Nephron (organoid): Measurements from ENCODE around the gene LSR.
"Not testable (repeated sequence)": the region's sequence is repeated elsewhere in the genome, so short reads cannot be mapped to it uniquely, and the experiment has no call there.

ENCODE experiments used
- H3K27ac Mint-ChIP-seq, 3 experiments: 2 replicates each; pipeline ENCODE4 v1.8.0; 2020; ENCODE audit warnings: mixed read lengths in 3 of 3, mild to moderate bottlenecking in 2 of 3, moderate library complexity in 1 of 3
- H3K27me3 Mint-ChIP-seq: 2 replicates; pipeline ENCODE4 v1.8.0; 2021; ENCODE audit warnings: low read depth, mild to moderate bottlenecking, moderate library complexity, mixed read lengths
- H3K36me3 Mint-ChIP-seq: 2 replicates; pipeline ENCODE4 v1.8.0; 2020; ENCODE audit warnings: low read depth, mixed read lengths
- H3K4me1 Mint-ChIP-seq: 2 replicates; pipeline ENCODE4 v1.8.0; 2020; ENCODE audit warnings: mixed read lengths
- H3K4me3 Mint-ChIP-seq, 3 experiments: 2 replicates each; pipeline ENCODE4 v1.8.0; 2020; ENCODE audit warnings: mild to moderate bottlenecking in 3 of 3, mixed read lengths in 3 of 3, moderate library complexity in 2 of 3
- H3K9me3 Mint-ChIP-seq: 2 replicates; pipeline ENCODE4 v1.8.0; 2020; ENCODE audit warnings: mixed read lengths
- TF ChIP-seq, protein P1 (sequence below), 3 experiments: fragments of 200-600 bp; sonication (generic); IDR thresholded peaks; one replicate each; pipeline ENCODE4 v1.5.0; 2021; ENCODE audit warnings: antibody characterized with exemption in 3 of 3; ENCODE audit not compliant: unreplicated experiment in 3 of 3

LSR gene

DNA sequence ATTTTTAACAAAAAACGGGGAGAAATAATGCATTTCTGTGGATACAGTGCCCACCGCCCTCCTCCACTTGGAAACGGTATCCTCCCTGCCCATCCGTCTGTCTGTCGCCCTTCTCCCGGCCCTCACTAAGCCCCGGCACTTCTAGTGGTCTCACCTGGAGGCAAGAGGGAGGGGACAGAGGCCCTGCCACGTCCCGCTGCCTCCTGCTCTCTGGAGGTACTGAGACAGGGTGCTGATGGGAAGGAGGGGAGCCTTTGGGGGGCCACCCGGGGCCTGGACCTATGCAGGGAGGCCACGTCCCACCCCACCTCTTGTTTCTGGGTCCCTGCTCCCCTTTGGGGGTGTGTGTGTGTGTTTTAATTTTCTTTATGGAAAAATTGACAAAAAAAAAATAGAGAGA lies 30.6 kb downstream of the LSR start:
- Mint-ChIP-seq H3K27me3 (peaks cover 12% of the 10 kb centered on the region), H3K36me3 (peaks cover 19% of the 10 kb centered on the region), H3K4me1 (no peaks in the 10 kb centered on the region), H3K9me3 (no peaks in the 10 kb centered on the region), H3K4me3 (no peak overlapping the region), H3K27ac (no peak overlapping the region)
- TF ChIP-seq, protein P1, sequence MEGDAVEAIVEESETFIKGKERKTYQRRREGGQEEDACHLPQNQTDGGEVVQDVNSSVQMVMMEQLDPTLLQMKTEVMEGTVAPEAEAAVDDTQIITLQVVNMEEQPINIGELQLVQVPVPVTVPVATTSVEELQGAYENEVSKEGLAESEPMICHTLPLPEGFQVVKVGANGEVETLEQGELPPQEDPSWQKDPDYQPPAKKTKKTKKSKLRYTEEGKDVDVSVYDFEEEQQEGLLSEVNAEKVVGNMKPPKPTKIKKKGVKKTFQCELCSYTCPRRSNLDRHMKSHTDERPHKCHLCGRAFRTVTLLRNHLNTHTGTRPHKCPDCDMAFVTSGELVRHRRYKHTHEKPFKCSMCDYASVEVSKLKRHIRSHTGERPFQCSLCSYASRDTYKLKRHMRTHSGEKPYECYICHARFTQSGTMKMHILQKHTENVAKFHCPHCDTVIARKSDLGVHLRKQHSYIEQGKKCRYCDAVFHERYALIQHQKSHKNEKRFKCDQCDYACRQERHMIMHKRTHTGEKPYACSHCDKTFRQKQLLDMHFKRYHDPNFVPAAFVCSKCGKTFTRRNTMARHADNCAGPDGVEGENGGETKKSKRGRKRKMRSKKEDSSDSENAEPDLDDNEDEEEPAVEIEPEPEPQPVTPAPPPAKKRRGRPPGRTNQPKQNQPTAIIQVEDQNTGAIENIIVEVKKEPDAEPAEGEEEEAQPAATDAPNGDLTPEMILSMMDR (IDR thresholded peaks at IDR 0.05; ENCODE audit: unreplicated experiment in 3 of 3): no peak

DNA sequence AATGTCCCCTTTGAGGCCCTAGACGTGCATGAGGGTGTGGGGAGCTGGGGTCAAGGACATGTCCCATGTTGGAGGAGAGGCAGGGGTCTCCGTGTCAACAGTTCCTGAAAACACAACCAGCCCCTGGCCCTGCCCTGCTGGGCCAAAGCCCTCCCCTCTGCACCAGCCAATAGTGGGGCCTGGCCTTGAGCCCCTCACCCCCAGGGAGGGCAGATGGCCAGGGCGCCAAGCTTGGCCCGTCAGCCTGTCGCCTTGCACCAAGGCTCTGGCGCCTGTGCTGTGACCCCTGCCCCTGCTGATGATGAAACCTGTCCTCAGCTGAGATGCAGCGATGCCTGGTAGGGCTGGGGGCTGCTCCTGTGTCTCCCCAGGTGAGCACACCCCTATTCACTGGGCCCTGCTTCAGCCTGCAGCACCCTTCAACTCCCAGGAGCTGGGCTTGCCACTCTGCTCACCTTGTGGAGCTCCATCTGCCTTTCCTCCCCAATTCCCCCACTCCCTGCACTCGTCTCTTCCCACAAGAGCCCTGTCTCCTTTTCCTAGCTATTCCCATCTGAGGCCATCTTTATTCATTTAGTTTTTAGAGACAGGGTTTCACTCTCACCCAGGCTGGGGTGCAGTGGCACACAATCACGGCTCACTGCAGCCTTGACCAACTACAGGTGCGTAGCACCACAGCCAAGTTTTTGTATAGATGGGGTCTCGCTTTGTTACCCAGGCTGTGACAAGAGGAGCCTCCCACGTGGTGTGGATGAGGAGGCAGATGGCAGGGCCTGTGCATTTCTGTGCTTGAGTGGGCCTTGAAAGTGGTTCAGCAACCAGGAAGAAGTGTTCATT lies 31.4 kb downstream of the LSR start:
- Mint-ChIP-seq H3K4me3 (no peak overlapping the region), H3K4me1 (peaks cover 4% of the 10 kb centered on the region), H3K27me3 (peaks cover 15% of the 10 kb centered on the region), H3K9me3 (no peaks in the 10 kb centered on the region), H3K36me3 (peaks cover 12% of the 10 kb centered on the region), H3K27ac (peak overlapping the region in 1 of 3 experiments; percentile 15)
- TF ChIP-seq, protein P1 (IDR thresholded peaks at IDR 0.05; ENCODE audit: unreplicated experiment in 3 of 3): no peak

DNA sequence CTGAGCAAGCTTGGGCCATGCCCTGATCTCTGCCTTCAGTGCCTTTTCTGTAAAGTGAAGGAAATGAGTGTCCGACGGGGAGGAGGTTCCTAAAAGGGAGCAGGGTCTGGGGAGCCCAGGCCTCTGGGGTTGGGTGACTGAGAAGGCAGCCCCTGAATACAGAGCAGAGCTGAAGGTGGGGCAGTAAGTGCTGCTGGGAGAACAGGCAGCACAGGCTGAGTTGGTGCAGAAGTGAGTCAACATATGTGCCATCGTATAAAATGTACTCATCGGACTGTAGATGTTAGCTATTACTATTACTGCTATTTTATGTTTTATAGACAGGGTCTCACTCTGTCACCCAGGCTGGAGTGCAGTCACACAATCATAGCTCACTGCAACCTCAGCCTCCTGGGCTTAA lies 32.5 kb downstream of the LSR start:
- TF ChIP-seq, protein P1 (IDR thresholded peaks at IDR 0.05; ENCODE audit: unreplicated experiment in 3 of 3): no peak
- Mint-ChIP-seq H3K4me3 (no peak overlapping the region), H3K27ac (peak overlapping the region in 2 of 3 experiments; percentile 23 to 48), H3K9me3 (no peaks in the 10 kb centered on the region), H3K27me3 (peaks cover 18% of the 10 kb centered on the region), H3K4me1 (peaks cover 7% of the 10 kb centered on the region), H3K36me3 (peaks cover 5% of the 10 kb centered on the region)

DNA sequence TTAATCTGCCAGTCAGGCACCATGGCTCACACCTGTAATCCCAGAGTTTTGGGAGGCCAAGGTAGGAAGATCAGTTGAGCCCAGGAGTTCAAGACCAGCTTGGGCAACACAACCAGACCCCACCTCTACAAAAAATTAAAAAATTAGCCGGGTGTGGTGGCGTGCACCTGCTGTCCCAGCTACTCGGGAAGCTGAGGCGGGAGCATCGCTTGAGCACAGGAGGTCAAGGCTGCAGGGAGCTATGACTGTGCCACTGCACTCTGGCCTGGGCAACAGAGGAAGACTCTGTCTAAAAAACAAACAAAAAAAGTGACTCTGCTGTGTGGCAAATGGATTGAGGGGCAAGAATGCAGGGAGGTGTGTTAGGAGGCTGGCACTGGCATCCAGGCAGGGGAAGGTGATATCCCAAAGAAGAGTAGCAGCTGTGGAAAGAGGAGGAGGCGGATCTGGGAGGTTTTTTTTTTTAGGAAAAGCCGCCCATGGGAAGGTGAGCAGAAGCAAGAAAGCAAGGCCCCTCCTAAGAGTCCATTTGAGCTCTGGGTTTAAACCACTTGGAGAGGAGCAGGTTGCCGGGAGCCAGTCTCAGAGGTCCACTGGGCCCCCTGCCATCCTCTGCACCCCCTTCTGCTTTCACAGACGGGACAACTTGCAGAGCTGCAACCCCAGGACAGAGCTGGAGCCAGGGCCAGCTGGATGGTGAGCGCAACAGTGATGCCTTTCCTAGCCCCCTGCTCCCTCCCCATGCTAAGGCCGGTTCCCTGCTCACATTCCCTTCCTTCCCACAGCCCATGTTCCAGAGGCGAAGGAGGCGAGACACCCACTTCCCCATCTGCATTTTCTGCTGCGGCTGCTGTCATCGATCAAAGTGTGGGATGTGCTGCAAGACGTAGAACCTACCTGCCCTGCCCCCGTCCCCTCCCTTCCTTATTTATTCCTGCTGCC lies 35.6 kb downstream of the LSR start:
- TF ChIP-seq, protein P1 (IDR thresholded peaks at IDR 0.05; ENCODE audit: unreplicated experiment in 3 of 3): no peak
- Mint-ChIP-seq H3K36me3 (no peaks in the 10 kb centered on the region), H3K4me1 (peaks cover 12% of the 10 kb centered on the region), H3K4me3 (no peak overlapping the region), H3K9me3 (no peaks in the 10 kb centered on the region), H3K27me3 (peaks cover 23% of the 10 kb centered on the region), H3K27ac (peak overlapping the region in 2 of 3 experiments; percentile 40 to 54)

DNA sequence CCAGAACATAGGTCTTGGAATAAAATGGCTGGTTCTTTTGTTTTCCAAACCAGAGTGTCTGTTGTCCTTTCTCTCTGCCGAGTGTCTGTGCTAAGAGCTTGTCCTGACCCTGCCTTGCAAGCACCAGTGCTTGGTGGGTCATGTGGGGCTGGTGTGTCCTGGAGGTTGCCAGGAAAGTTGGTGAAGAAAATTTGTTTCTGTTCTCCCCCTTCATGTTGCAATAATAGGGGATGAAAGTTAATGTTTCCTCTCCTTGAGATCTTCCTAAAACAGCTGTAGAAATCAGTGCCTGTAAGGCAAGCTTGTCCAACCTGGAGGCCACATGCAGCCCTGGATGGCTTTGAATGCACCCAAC lies 36.3 kb downstream of the LSR start:
- H3K27ac Mint-ChIP-seq: peak overlapping the region in 2 of 3 experiments; percentile 40 to 54
- no peak overlapping the region for H3K4me3 Mint-ChIP-seq

DNA sequence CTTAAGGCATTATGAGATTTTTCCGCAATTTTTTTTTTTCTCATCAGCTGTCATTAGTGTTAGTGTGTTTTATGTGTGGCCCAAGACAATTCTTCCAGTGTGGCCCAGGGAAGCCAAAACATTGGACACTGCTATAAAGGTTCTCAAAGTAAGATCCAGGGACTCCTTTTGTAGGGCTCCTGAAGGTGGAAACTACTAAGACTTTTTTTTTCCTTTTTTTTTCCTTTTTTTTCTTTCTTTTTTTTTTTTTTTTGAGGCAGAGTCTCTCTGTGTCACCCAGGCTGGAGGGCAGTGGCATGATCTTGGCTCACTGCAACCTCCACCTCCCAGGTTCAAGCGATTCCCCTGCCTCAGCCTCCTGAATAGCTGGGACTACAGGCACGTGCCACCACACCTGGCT lies 36.7 kb downstream of the LSR start:
- Mint-ChIP-seq H3K27me3 (peaks cover 24% of the 10 kb centered on the region), H3K27ac (peak overlapping the region in 1 of 3 experiments; percentile 40), H3K4me1 (peaks cover 12% of the 10 kb centered on the region)
- not testable (repeated sequence) for H3K36me3 Mint-ChIP-seq, H3K9me3 Mint-ChIP-seq, H3K4me3 Mint-ChIP-seq

More for the DNA sequence above, 36.3 kb downstream of the LSR start:
- TF ChIP-seq, protein P1 (IDR thresholded peaks at IDR 0.05; ENCODE audit: unreplicated experiment in 3 of 3): no peak
- H3K9me3 Mint-ChIP-seq: no peaks in the 10 kb centered on the region
- H3K4me1 Mint-ChIP-seq: peaks cover 12% of the 10 kb centered on the region
- no peaks in the 10 kb centered on the region for H3K36me3 Mint-ChIP-seq
- peaks cover 23% of the 10 kb centered on the region for H3K27me3 Mint-ChIP-seq

DNA sequence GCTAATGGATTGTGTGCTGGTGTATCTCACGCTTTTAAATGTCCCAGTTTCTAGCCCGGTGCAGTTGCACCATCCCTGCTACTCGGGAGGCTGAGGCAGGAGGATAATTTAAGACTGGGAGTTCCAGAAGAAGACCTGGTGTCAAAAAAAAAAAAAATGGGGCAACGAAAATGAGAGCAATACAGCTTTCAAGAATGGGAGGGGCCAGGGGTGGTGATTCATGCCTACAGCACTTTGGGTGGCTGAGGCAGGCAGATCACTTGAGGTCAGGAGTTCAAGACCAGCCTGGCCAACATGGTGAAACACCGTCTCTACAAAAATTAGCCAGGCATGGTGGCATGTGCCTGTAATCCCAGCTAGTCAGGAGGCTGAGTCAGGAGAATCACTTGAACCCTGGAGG lies 37.3 kb downstream of the LSR start:
- not testable (repeated sequence) for H3K4me3 Mint-ChIP-seq, H3K27ac Mint-ChIP-seq, H3K36me3 Mint-ChIP-seq

More for the DNA sequence above, 37.3 kb downstream of the LSR start:
- not testable (repeated sequence) for H3K9me3 Mint-ChIP-seq
- H3K4me1 Mint-ChIP-seq: peaks cover 12% of the 10 kb centered on the region
- peaks cover 29% of the 10 kb centered on the region for H3K27me3 Mint-ChIP-seq
